ENCODE data around the gene TBC1D23.

DNA sequence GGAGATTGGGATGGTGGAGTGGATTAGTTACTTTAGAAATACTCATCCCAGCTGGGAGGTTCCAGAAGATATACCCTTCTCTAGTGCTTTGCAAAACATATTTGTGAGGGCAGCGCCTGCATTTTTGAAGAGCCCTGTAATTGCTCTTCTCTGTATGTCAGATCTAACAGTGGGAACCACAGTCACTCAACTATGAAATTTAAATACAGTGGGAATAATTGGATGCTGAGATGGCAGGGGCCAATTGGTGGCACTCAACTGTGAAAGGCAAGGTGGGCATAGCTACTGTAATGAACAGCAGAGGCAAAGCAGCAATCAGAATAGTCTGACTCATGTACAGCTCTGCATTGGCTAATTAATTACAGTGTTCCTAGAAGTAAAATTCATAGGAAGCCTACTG is 22.2 kb upstream of the TBC1D23 start:
- TF ChIP-seq, protein P1, sequence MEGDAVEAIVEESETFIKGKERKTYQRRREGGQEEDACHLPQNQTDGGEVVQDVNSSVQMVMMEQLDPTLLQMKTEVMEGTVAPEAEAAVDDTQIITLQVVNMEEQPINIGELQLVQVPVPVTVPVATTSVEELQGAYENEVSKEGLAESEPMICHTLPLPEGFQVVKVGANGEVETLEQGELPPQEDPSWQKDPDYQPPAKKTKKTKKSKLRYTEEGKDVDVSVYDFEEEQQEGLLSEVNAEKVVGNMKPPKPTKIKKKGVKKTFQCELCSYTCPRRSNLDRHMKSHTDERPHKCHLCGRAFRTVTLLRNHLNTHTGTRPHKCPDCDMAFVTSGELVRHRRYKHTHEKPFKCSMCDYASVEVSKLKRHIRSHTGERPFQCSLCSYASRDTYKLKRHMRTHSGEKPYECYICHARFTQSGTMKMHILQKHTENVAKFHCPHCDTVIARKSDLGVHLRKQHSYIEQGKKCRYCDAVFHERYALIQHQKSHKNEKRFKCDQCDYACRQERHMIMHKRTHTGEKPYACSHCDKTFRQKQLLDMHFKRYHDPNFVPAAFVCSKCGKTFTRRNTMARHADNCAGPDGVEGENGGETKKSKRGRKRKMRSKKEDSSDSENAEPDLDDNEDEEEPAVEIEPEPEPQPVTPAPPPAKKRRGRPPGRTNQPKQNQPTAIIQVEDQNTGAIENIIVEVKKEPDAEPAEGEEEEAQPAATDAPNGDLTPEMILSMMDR (IDR thresholded peaks at IDR 0.05): no peak
- TF ChIP-seq ZFX (IDR thresholded peaks at IDR 0.05; ENCODE audit: borderline replicate concordance): no peak
